G401 (cell line): ENCODE data around the gene RPS8. TPM values are rescaled to one million over a fixed set of nuclear protein-coding genes. Genes with fewer than 3 reads are reported as not detected.
"Not testable (repeated sequence)": the region's sequence is repeated elsewhere in the genome, so short reads cannot be mapped to it uniquely, and the experiment has no call there.

ENCODE experiments used
- DNase-seq: peaks from one replicate; pipeline ENCODE4 v3.0.0-alpha.2; 2015; ENCODE audit warnings: low spot score
- in situ Hi-C: cut with HindIII; loops from 2 replicates; pipeline ENCODE4 v1.10.0; 2016; ENCODE audit warnings: low sequenced_read_pairs, mixed read lengths
- total RNA-seq: library from RNA; depleted of rRNA; stranded (reverse); fragments of >200 nt; shearing (Covaris generic); gene quantifications from 2 replicates; pipeline ENCODE4 v1.2.3, GENCODE V29; 2014; rRNA removed

Gene RPS8
- total RNA-seq = 3,222 and 3,561 TPM in 2 replicates

- DNase-seq = peak; percentile 95
- in situ Hi-C loops = no loop called here
These were observed at the start of gene RPS8 for GRCh38 chr1:44775078-44775929. RPS8 (plus strand) TSS chr1:44775540; CDS start chr1:44775597, 57 bp downstream.

- in situ Hi-C loops = no loop called here
- DNase-seq = peak; percentile 94
These were observed 44.4 kb upstream of the RPS8 start, which contains the start of gene RNU5D-1 for GRCh38 chr1:44730741-44731512. RNU5D-1 (minus strand) TSS chr1:44731170.

GRCh38 chr1:44733365-44733764 lies 42.0 kb upstream of the RPS8 start:
- in situ Hi-C loops = no loop called here
- peak; percentile 51 for DNase-seq

- no peak for DNase-seq
- in situ Hi-C loops = no loop called here
These were observed 41.6 kb upstream of the RPS8 start for GRCh38 chr1:44733784-44734183.

- DNase-seq = no peak
- in situ Hi-C loops = no loop called here
These were observed 39.3 kb upstream of the RPS8 start for GRCh38 chr1:44735992-44736391.

- in situ Hi-C loops, DNase-seq: not testable (repeated sequence)
These were observed 36.4 kb upstream of the RPS8 start for GRCh38 chr1:44738953-44739306.

- in situ Hi-C loops = no loop called here
- DNase-seq = peak; percentile 97
These were observed 35.8 kb upstream of the RPS8 start, which contains the start of gene KIF2C for GRCh38 chr1:44739307-44740178. KIF2C (plus strand) TSS chr1:44739837; CDS start chr1:44739933, 96 bp downstream.

GRCh38 chr1:44740179-44740617 lies 35.1 kb upstream of the RPS8 start:
- in situ Hi-C loops = no loop called here

GRCh38 chr1:44743211-44743610 lies 32.1 kb upstream of the RPS8 start:
- in situ Hi-C loops = no loop called here
- DNase-seq = no peak

More at GRCh38 chr1:44740179-44740617, 35.1 kb upstream of the RPS8 start:
- DNase-seq = no peak

- in situ Hi-C loops = no loop called here
These were observed 27.5 kb upstream of the RPS8 start for GRCh38 chr1:44747878-44748277.

GRCh38 chr1:44757420-44757819 lies 17.9 kb upstream of the RPS8 start:
- in situ Hi-C loops = no loop called here

More at GRCh38 chr1:44747878-44748277, 27.5 kb upstream of the RPS8 start:
- DNase-seq = no peak

GRCh38 chr1:44759077-44759476 lies 16.3 kb upstream of the RPS8 start:
- DNase-seq = no peak
- in situ Hi-C loops = no loop called here

More at GRCh38 chr1:44757420-44757819, 17.9 kb upstream of the RPS8 start:
- no peak for DNase-seq

- DNase-seq = no peak
- in situ Hi-C loops = no loop called here
These were observed 14.5 kb upstream of the RPS8 start for GRCh38 chr1:44760876-44761275.

GRCh38 chr1:44766421-44766820 lies 8.9 kb upstream of the RPS8 start:
- DNase-seq, in situ Hi-C loops: not testable (repeated sequence)

GRCh38 chr1:44775930-44776729 lies 790 bp downstream of the RPS8 start:
- no peak for DNase-seq
- in situ Hi-C loops = no loop called here

GRCh38 chr1:44776730-44777068 lies 1.4 kb downstream of the RPS8 start:
- no peak for DNase-seq
- in situ Hi-C loops = no loop called here

GRCh38 chr1:44777547-44777946 lies 2.2 kb downstream of the RPS8 start:
- in situ Hi-C loops = no loop called here

GRCh38 chr1:44777969-44778635 lies 2.8 kb downstream of the RPS8 start:
- no peak for DNase-seq
- in situ Hi-C loops = no loop called here

More at GRCh38 chr1:44777547-44777946, 2.2 kb downstream of the RPS8 start:
- no peak for DNase-seq
